Mammary epithelial cell (primary cell): ENCODE data around the gene SLC25A43.

ENCODE experiments used
- EZH2 ChIP-seq: IDR thresholded peaks from 2 replicates; pipeline ENCODE4 v1.6.1; 2012; ENCODE audit warnings: low read length, inconsistent platforms, borderline replicate concordance
- TF ChIP-seq, protein P1 (sequence below), 2 donors: IDR thresholded peaks in 1 of 2; conservative IDR thresholded peaks in 1 of 2; 2 replicates each; pipeline ENCODE4 v1.5.1; 2011 to 2012; ENCODE audit warnings: inconsistent platforms in 2 of 2, low read length in 2 of 2, mild to moderate bottlenecking in 2 of 2, control low read depth in 1 of 2, low read depth in 1 of 2; ENCODE audit not compliant: insufficient read depth in 1 of 2; ENCODE audit errors: extremely low read depth in 1 of 2

DNA sequence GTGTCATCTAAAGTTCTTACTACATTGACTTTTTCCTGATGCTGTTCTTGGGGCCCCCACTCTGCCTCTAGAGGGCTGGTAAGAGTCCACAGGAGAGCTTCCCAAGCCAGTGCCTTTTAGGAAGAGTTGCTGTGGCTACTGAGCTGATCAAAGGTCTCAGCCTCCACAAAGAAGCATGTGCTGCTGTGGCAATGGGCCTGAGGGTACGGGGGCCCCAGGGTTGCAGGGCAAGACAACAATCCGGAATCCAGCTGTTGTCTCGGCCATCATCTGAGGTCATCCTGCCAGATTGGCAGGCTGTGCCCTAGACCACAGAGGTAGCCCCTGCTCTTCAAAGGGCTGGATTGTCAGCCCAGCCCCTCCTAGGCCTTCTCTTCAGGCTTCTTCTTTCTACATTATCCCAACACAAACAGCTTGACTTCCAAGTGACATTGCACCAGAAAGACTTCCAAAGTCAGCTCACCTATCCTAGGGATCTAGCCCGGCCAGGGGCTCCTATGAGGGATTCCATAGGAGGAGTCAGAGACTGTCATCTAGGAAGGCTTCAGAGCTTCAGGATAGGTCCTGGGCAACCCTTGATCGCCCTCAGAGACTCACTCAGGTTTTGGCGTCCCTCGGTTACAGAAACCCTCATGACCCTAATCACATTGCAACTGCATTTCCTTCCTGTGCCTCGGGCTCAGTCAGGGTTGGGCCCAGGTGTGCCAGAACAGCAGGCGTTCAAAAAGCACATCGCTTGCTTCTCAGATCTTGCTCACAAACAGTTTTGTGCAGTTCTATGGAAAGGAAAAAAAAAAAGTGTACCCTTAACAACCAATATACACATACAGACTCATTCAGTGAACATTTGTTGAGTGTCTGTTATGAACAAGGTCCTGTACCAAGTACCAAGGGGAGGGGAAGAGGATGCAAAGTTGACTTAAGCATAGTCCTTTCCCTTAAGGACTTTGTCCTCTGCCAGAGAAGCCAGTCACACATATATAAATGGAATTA lies 96.9 kb downstream of the SLC25A43 start:
- TF ChIP-seq, protein P1, sequence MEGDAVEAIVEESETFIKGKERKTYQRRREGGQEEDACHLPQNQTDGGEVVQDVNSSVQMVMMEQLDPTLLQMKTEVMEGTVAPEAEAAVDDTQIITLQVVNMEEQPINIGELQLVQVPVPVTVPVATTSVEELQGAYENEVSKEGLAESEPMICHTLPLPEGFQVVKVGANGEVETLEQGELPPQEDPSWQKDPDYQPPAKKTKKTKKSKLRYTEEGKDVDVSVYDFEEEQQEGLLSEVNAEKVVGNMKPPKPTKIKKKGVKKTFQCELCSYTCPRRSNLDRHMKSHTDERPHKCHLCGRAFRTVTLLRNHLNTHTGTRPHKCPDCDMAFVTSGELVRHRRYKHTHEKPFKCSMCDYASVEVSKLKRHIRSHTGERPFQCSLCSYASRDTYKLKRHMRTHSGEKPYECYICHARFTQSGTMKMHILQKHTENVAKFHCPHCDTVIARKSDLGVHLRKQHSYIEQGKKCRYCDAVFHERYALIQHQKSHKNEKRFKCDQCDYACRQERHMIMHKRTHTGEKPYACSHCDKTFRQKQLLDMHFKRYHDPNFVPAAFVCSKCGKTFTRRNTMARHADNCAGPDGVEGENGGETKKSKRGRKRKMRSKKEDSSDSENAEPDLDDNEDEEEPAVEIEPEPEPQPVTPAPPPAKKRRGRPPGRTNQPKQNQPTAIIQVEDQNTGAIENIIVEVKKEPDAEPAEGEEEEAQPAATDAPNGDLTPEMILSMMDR (conservative IDR thresholded peaks at IDR 0.05 in 1 of 2, IDR thresholded peaks at IDR 0.05 in 1 of 2; ENCODE audit: extremely low read depth in 1 of 2, insufficient read depth in 1 of 2, low read depth in 1 of 2, low read length in 2 of 2): no peak
- no peak for TF ChIP-seq EZH2
